CD4-positive, alpha-beta memory T cell (primary cell): ENCODE data around the gene S100A14. TPM values are rescaled to one million over a fixed set of nuclear protein-coding genes. Genes with fewer than 3 reads are reported as not detected.
A peak's percentile ranks its signal among the peaks of the same experiment; 100 is the strongest.

ENCODE experiments used
- CTCF ChIA-PET: fragments of 350-600 bp; sonication (Branson Sonifier 250); formaldehyde crosslinking; loops from one replicate; lab custom pipeline; 2021; ENCODE audit warnings: inconsistent platforms; ENCODE audit not compliant: partially characterized antibody; lab: Charles Lee
- POLR2A ChIA-PET: fragments of 350-600 bp; sonication (Branson Sonifier 250); formaldehyde crosslinking; loops from one replicate; lab custom pipeline; 2021; ENCODE audit not compliant: partially characterized antibody; lab: Charles Lee
- DNase-seq, 5 donors: peaks; one replicate each; pipeline versions ENCODE4 v3.0.0 to v3.0.0-alpha.2; 2020 to 2022; ENCODE audit warnings: mixed read lengths in 1 of 5
- H3K27ac ChIP-seq: one replicate; pipeline ENCODE4 v1.7.0; 2013; ENCODE audit warnings: low read depth, low read length
- H3K27me3 ChIP-seq: 2 replicates; pipeline ENCODE4 v1.7.0; 2013; ENCODE audit warnings: mild to moderate bottlenecking, low read length, moderate library complexity; ENCODE audit not compliant: insufficient read depth
- H3K36me3 ChIP-seq: 2 replicates; pipeline ENCODE4 v1.7.0; 2013; ENCODE audit warnings: mild to moderate bottlenecking, low read length, moderate library complexity; ENCODE audit not compliant: insufficient read depth
- H3K4me1 ChIP-seq: 2 replicates; pipeline ENCODE4 v1.7.0; 2013; ENCODE audit warnings: mild to moderate bottlenecking, low read length, moderate library complexity; ENCODE audit not compliant: insufficient read depth
- H3K4me3 ChIP-seq, 2 donors: one replicate each; pipeline ENCODE4 v1.7.0; 2013; ENCODE audit warnings: low read length in 2 of 2, mild to moderate bottlenecking in 1 of 2
- H3K9me3 ChIP-seq, 2 donors: one replicate each; pipeline ENCODE4 v1.7.0; 2013; ENCODE audit warnings: low read length in 2 of 2, control low read depth in 1 of 2; ENCODE audit not compliant: control insufficient read depth in 1 of 2
- H3K27ac Mint-ChIP-seq, 7 donors: one replicate each; pipeline ENCODE4 v1.8.0; 2020 to 2021; ENCODE audit warnings: mixed read lengths in 7 of 7, mild to moderate bottlenecking in 6 of 7, inconsistent platforms in 3 of 7, moderate library complexity in 3 of 7
- H3K27me3 Mint-ChIP-seq, 2 donors: one replicate each; pipeline ENCODE4 v1.8.0; 2020 to 2021; ENCODE audit warnings: mixed read lengths in 2 of 2
- H3K36me3 Mint-ChIP-seq, 2 donors: one replicate each; pipeline ENCODE4 v1.8.0; 2020 to 2021; ENCODE audit warnings: mixed read lengths in 2 of 2, inconsistent platforms in 1 of 2, mild to moderate bottlenecking in 1 of 2
- H3K4me1 Mint-ChIP-seq, 4 donors: one replicate each; pipeline ENCODE4 v1.8.0; 2020 to 2021; ENCODE audit warnings: mixed read lengths in 4 of 4, mild to moderate bottlenecking in 1 of 4
- H3K4me3 Mint-ChIP-seq, 8 donors: one replicate each; pipeline ENCODE4 v1.8.0; 2020 to 2021; ENCODE audit warnings: mixed read lengths in 8 of 8, mild to moderate bottlenecking in 7 of 8, moderate library complexity in 6 of 8, inconsistent platforms in 3 of 8
- H3K9me3 Mint-ChIP-seq, 8 donors: one replicate each; pipeline ENCODE4 v1.8.0; 2020 to 2021; ENCODE audit warnings: mixed read lengths in 8 of 8, mild to moderate bottlenecking in 5 of 8, inconsistent platforms in 3 of 8, moderate library complexity in 1 of 8
- intact Hi-C: fragments of 100-400 bp; cut with micrococcal nuclease; formaldehyde crosslinking; loops from one replicate; pipeline ENCODE4 v1.15.1; 2023
- polyA plus RNA-seq, 2 donors: library from polyadenylated mRNA; unstranded; fragments of 300-500 nt; fragmentation: Illumina TruSeq; gene quantifications; one replicate each; pipeline ENCODE4 v1.2.3, GENCODE V29; 2021
- total RNA-seq, 2 experiments: library from RNA; stranded (reverse); gene quantifications; one replicate each; pipeline ENCODE4 v1.2.3, GENCODE V29; 2021

The S100A14 gene
- total and polyA plus RNA-seq, 4 experiments from 2014 or later = not detected

DNA sequence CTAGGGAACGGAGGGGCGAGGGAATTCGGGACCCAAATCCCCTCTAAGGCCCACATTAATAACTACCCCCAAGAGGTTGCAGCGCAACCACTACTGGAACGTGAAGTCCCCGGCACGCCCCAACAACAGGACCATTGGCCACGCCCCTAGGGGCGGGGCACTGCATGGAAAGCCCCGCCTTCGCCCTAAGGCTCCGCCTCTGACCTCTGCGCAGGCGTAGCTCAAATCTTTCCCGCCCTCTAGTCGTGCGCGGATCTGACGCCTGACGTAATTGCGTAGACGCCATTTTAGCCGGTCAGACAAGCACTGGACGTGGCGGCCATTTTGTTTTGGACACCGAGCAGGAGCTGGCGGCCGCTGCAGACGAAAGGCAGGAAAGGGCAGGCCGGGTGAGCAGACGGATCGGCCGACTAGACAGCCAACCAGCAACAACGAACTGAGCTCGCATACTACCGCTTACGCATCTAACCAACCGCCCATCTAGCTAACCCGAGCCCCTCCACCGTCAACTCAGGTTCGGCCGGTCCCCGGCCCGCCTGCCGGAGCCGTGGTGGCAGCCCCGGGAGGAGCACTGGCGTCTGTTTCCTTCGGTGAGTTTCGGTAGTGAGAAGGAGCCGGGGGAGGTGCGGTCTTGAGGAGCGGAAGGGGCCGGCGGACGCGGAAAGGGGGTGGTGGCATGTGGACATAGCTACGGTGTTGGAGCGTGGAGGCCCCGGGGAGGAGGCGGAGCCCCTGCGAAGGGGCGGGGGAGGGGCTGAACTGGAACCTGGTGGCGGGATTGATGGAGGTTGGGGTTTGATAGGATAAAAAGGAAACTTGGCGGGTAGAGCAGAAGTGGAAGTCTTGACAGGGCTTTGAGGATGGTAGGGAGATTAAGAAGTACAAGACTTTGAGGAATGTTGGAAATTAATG is 17.9 kb upstream of the S100A14 start, which contains the start of gene CHTOP:
CHTOP (plus strand) TSS at position 313 of the 912 bp plus-strand sequence. CDS start 2,523 bp downstream, outside the sequence.
- H3K9me3 Mint-ChIP-seq = peaks cover 0 to 3% (median 0%) of the 10 kb centered on the region in 8 donors
- peak within 1 kb of the TSS; percentile 99 for H3K4me3 ChIP-seq
- H3K36me3 ChIP-seq = peaks cover 30% of the 10 kb centered on the region
- ChIA-PET CTCF (interaction anchor here (0.9 to 2.5 kb wide), 13 partner anchors 11 to 123 kb away, joined by 3 to 12 read pairs (median 5); partner anchors contain the start of genes S100A4 and S100A6), POLR2A (interaction anchor here (0.8 to 3.1 kb wide), 25 partner anchors 12 to 358 kb away, joined by 3 to 80 read pairs (median 6); partner anchors contain the start of genes CRTC2, ILF2, INTS3 and JTB)
- peaks cover 26 to 51% (median 39%) of the 10 kb centered on the region in 4 donors for H3K4me1 Mint-ChIP-seq
- H3K4me3 Mint-ChIP-seq = peak within 1 kb of the TSS; percentile 94 to 100 (median 98)
- no peaks in the 10 kb centered on the region for H3K27me3 ChIP-seq
- intact Hi-C loops = loop anchor here (1.0 to 5.0 kb wide), 7 partner anchors 24 to 357 kb away; partner anchors contain the start of genes RPS27, S100A4 and SNAPIN
- no peaks in the 10 kb centered on the region for H3K27me3 Mint-ChIP-seq
- H3K4me1 ChIP-seq = peaks cover 36% of the 10 kb centered on the region
- peak within 1 kb of the TSS; percentile 98 to 100 (median 100) for H3K27ac Mint-ChIP-seq
- peak; percentile 96 to 98 (median 97) for DNase-seq
- H3K9me3 ChIP-seq = no peaks in the 10 kb centered on the region
- H3K27ac ChIP-seq = peak within 1 kb of the TSS; percentile 100
- peaks cover 14 to 38% of the 10 kb centered on the region in 2 donors for H3K36me3 Mint-ChIP-seq

DNA sequence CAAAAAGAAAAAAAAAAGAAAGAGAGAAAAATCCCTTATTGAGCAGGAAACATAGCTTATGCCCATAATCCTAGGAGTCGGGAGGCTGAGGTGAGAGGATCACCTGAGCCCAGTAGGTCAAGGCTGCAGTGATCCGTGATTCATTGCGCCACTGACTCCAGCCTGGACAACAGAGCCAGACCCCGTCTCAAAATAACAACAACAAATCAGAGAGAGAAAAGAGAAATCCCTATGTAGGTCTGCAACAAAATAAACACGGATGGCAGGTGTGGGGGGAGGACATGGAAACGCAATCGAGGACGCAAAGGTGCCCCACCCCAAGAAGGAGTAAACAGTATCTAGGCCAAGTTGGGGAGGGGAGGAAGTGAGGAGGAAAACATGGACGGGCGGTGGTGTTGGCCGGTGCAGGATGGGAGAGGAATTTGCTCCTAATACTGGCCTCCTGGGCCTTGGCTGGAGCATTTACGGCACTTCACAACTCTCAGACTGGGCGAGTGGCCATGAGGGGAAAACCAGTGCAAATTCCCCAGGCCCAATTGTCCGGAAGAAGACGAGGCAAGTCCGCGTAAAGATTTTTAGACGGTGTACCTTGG is 17.1 kb upstream of the S100A14 start:
- peak overlapping the region; percentile 98 to 100 (median 100) for H3K27ac Mint-ChIP-seq
- POLR2A ChIA-PET = interaction anchor here (0.8 to 3.1 kb wide), 23 partner anchors 13 to 358 kb away, joined by 3 to 80 read pairs (median 6); partner anchors contain the start of genes CRTC2, ILF2, INTS3 and JTB
- intact Hi-C loops = loop anchor here (2.0 to 5.0 kb wide), 3 partner anchors 66 to 358 kb away; partner anchors contain the start of gene RPS27

GRCh38 chr1:153631047-153632022 is 15.2 kb upstream of the S100A14 start:
- peak overlapping the region in 1 of 8 donors; percentile 10 for H3K4me3 Mint-ChIP-seq
- POLR2A ChIA-PET = interaction anchor here (0.6 to 0.8 kb wide), 2 partner anchors 96 to 1948 kb away, joined by 3 to 4 read pairs; no protein-coding TSS in a partner anchor

More for the DNA sequence above, 17.1 kb upstream of the S100A14 start:
- no peaks in the 10 kb centered on the region for H3K9me3 ChIP-seq
- DNase-seq = peak in 1 of 5 donors; percentile 46
- Mint-ChIP-seq H3K36me3 (peaks cover 14 to 32% of the 10 kb centered on the region in 2 donors), H3K9me3 (peaks cover 0 to 3% (median 0%) of the 10 kb centered on the region in 8 donors), H3K4me1 (peaks cover 26 to 51% (median 39%) of the 10 kb centered on the region in 4 donors), H3K4me3 (peak overlapping the region; percentile 94 to 100 (median 98)), H3K27me3 (no peaks in the 10 kb centered on the region)
- H3K4me3 ChIP-seq = peak overlapping the region in 1 of 2 donors; percentile 99
- peaks cover 35% of the 10 kb centered on the region for H3K4me1 ChIP-seq
- CTCF ChIA-PET = interaction anchor here (0.9 to 2.5 kb wide), 10 partner anchors 10 to 122 kb away, joined by 3 to 12 read pairs (median 6); partner anchors contain the start of genes S100A4 and S100A6
- peaks cover 25% of the 10 kb centered on the region for H3K36me3 ChIP-seq
- peak overlapping the region; percentile 100 for H3K27ac ChIP-seq
- no peaks in the 10 kb centered on the region for H3K27me3 ChIP-seq

GRCh38 chr1:153630384-153630783 is 14.3 kb upstream of the S100A14 start:
- POLR2A ChIA-PET = interaction anchor here (0.8 kb wide), 1 partner anchor 95 kb away, joined by 3 read pairs; no protein-coding TSS in a partner anchor
- peak overlapping the region in 1 of 7 donors; percentile 2 for H3K27ac Mint-ChIP-seq

More at GRCh38 chr1:153631047-153632022, 15.2 kb upstream of the S100A14 start:
- H3K27ac Mint-ChIP-seq = peak overlapping the region in 6 of 7 donors; percentile 41 to 90 (median 58)
- H3K27me3 Mint-ChIP-seq = peaks cover 0 to 1% of the 10 kb centered on the region in 2 donors
- intact Hi-C loops = loop anchor here (2.0 to 5.0 kb wide), 3 partner anchors 65 to 359 kb away; partner anchors contain the start of gene RPS27
- peaks cover 15 to 38% (median 25%) of the 10 kb centered on the region in 4 donors for H3K4me1 Mint-ChIP-seq
- DNase-seq = no peak
- H3K27ac ChIP-seq = no peak overlapping the region
- no peaks in the 10 kb centered on the region for H3K9me3 ChIP-seq
- H3K36me3 ChIP-seq = peaks cover 6% of the 10 kb centered on the region
- CTCF ChIA-PET = interaction anchor here (1.3 to 2.6 kb wide), 2 partner anchors 12 to 63 kb away, joined by 3 to 11 read pairs; no protein-coding TSS in a partner anchor
- peaks cover 0 to 3% (median 0%) of the 10 kb centered on the region in 8 donors for H3K9me3 Mint-ChIP-seq
- no peaks in the 10 kb centered on the region for H3K27me3 ChIP-seq
- H3K4me1 ChIP-seq = peaks cover 20% of the 10 kb centered on the region
- H3K36me3 Mint-ChIP-seq = peaks cover under 1 to 16% of the 10 kb centered on the region in 2 donors
- no peak overlapping the region for H3K4me3 ChIP-seq

DNA sequence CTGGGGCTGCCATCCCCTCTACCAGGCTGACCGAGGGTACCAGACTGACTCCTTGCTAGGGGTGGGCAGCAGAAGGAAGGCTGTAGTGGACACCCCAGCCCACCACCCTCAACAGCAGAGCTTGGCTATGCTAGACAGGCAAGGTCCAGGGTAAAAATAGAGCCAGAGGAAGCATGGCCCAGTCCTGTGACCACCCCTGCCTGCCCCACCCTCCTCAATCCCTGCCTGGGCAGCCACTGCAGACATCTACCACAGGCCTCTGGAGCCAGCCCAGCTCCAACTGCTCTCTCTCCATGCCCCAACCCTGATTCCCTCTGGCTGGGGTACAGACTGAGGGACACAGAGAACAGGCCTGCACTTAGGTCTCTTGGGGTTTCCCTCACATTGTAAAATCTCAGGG is 13.8 kb upstream of the S100A14 start:
- H3K27ac Mint-ChIP-seq = peak overlapping the region in 1 of 7 donors; percentile 2
- Histone ChIP-seq H3K4me1 (peaks cover 8% of the 10 kb centered on the region), H3K27ac (no peak overlapping the region), H3K4me3 (no peak overlapping the region), H3K36me3 (no peaks in the 10 kb centered on the region), H3K9me3 (no peaks in the 10 kb centered on the region), H3K27me3 (no peaks in the 10 kb centered on the region)
- H3K9me3 Mint-ChIP-seq = peaks cover 0 to 3% (median 0%) of the 10 kb centered on the region in 8 donors
- CTCF ChIA-PET = interaction anchor here (2.6 to 3.5 kb wide), 2 partner anchors 10 to 119 kb away, joined by 11 to 12 read pairs; no protein-coding TSS in a partner anchor
- H3K36me3 Mint-ChIP-seq = peaks cover 0 to 11% of the 10 kb centered on the region in 2 donors
- DNase-seq = peak in 1 of 5 donors; percentile 22
- H3K27me3 Mint-ChIP-seq = peaks cover 0 to 3% of the 10 kb centered on the region in 2 donors
- H3K4me3 Mint-ChIP-seq = no peak overlapping the region
- POLR2A ChIA-PET = no interaction called here
- H3K4me1 Mint-ChIP-seq = peaks cover 11 to 26% (median 18%) of the 10 kb centered on the region in 4 donors
- intact Hi-C loops = loop anchor here (5.0 kb wide), 1 partner anchor 98 kb away; no protein-coding TSS in a partner anchor

More at GRCh38 chr1:153630384-153630783, 14.3 kb upstream of the S100A14 start:
- H3K27me3 Mint-ChIP-seq = peaks cover 0 to 3% of the 10 kb centered on the region in 2 donors
- H3K36me3 ChIP-seq = no peaks in the 10 kb centered on the region
- peaks cover 0 to 12% of the 10 kb centered on the region in 2 donors for H3K36me3 Mint-ChIP-seq
- no peaks in the 10 kb centered on the region for H3K9me3 ChIP-seq
- peaks cover 0 to 3% (median 0%) of the 10 kb centered on the region in 8 donors for H3K9me3 Mint-ChIP-seq
- CTCF ChIA-PET = interaction anchor here (1.3 to 3.5 kb wide), 3 partner anchors 11 to 119 kb away, joined by 3 to 12 read pairs (median 11); no protein-coding TSS in a partner anchor
- no peak overlapping the region for H3K27ac ChIP-seq
- H3K4me1 ChIP-seq = peaks cover 11% of the 10 kb centered on the region
- H3K4me3 Mint-ChIP-seq = no peak overlapping the region
- H3K27me3 ChIP-seq = no peaks in the 10 kb centered on the region
- intact Hi-C loops = loop anchor here (5.0 kb wide), 1 partner anchor 98 kb away; no protein-coding TSS in a partner anchor
- H3K4me3 ChIP-seq = no peak overlapping the region
- peaks cover 13 to 30% (median 20%) of the 10 kb centered on the region in 4 donors for H3K4me1 Mint-ChIP-seq
- no peak for DNase-seq
